GM12801 (cell line): ENCODE data around the gene PYGM.

Source experiments
- TF ChIP-seq, protein P1 (sequence below): IDR thresholded peaks from one replicate; pipeline ENCODE4 v1.5.1; 2011; ENCODE audit warnings: control low read depth; ENCODE audit not compliant: insufficient read length; ENCODE audit errors: extremely low read depth

Gene PYGM

DNA sequence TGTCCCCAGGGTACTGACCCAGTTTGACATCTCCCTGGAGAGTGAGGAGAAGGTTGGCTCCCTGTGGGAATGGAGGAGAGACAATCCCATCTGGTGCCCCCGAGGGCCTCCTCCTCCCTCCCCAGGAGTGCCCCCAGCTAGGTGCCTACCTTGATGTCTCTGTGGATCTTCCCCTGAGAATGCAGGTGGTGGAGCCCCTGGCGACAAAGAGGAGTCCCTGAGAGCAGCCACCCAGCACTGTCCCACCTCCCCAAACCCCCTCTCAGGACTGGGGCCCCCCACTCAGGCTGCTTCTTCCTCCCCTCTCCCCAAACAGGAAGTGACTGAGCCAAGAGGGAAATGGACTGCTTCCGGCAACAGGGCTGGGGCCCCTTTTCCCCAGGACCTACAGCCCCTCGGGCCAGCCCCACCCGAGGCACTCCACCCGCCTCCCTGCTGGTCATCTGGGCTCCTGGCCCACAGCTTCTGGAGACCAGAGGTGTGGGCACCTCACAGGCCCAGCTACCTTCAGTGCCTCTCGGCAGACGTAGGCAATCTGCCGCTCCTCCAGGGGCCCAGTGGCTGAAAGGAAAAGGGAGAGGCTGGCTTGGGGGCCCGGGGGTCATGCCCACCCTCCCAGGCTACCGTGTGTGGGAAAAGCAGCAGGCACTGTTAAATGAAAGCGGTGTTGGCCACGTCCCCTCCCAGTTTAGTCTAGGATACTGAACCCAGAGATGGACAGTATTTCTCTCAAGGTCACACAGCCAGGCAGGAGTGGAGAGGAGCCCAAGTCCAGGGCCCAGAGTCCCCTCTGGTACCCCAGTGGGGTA lies 42.0 kb upstream of the PYGM start:
- TF ChIP-seq, protein P1, sequence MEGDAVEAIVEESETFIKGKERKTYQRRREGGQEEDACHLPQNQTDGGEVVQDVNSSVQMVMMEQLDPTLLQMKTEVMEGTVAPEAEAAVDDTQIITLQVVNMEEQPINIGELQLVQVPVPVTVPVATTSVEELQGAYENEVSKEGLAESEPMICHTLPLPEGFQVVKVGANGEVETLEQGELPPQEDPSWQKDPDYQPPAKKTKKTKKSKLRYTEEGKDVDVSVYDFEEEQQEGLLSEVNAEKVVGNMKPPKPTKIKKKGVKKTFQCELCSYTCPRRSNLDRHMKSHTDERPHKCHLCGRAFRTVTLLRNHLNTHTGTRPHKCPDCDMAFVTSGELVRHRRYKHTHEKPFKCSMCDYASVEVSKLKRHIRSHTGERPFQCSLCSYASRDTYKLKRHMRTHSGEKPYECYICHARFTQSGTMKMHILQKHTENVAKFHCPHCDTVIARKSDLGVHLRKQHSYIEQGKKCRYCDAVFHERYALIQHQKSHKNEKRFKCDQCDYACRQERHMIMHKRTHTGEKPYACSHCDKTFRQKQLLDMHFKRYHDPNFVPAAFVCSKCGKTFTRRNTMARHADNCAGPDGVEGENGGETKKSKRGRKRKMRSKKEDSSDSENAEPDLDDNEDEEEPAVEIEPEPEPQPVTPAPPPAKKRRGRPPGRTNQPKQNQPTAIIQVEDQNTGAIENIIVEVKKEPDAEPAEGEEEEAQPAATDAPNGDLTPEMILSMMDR: no peak

DNA sequence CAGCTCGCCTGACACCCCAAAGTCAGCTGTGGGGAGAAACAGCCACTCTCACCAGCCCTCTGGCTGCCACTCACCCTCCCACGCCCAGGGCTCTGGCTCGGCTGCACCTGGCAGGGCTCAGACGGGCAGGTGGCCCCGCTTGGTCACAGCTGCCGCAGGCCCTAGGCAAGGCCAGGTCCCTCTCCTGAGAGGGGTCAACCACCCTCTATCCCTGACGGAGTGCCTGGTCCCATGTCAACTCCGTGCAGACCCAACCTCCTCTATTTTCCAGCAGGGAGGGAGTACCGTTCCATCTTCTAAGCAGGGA lies 41.3 kb upstream of the PYGM start:
- TF ChIP-seq, protein P1: no peak

- TF ChIP-seq, protein P1: no peak
Measured at GRCh38 chr11:64800303-64801157, 40.8 kb upstream of the PYGM start.

DNA sequence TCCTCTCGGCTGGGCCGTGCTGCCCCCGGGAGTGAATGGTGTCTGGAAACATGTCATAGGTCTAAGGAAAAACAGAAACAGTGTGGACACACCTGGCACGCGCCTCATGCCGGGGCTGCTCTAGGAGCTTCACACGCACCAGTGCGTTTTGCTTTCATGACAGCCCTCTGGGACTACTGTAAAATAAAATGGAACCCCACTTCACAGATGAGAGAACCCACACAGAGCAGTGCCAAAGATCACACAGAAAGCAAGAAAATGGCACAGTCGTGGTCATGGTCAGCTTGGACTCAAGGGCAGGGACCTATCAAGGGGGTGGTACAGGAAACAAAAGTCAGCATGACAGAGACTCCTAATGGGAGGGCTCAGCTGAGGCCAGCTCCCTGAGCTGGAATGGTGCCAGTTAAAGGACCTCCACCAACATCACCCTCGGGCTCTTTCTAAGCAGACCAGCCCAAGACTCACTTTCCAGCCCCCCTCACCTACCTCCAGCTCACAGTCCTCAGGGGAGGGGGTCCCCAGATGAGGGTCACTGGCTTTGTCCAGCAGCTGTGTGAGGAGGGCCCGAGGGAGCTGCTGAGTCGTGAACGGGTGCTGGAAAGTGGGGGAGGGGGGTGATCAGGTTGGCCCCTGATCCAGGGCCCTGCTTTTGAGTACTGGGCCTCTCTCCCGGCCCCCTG lies 40.0 kb upstream of the PYGM start:
- TF ChIP-seq, protein P1: no peak

GRCh38 chr11:64799256-64799622 lies 39.5 kb upstream of the PYGM start:
- TF ChIP-seq, protein P1: no peak

GRCh38 chr11:64796757-64797541 lies 37.2 kb upstream of the PYGM start:
- TF ChIP-seq, protein P1: no peak
